ENCODE data around the gene COLEC12. TPM values are rescaled to one million over a fixed set of nuclear protein-coding genes. Genes with fewer than 3 reads are reported as not detected.

The COLEC12 gene
- total and polyA plus RNA-seq, 10 of the 15 experiments (the other 5 are each of a cell fraction or from before 2014, with no cell fraction given) = 0.04 to 0.05 TPM; not detected in 8

GRCh38 chr18:490024-490366 lies 10.5 kb downstream of the COLEC12 start (continued):
- TF ChIP-seq, protein P1, sequence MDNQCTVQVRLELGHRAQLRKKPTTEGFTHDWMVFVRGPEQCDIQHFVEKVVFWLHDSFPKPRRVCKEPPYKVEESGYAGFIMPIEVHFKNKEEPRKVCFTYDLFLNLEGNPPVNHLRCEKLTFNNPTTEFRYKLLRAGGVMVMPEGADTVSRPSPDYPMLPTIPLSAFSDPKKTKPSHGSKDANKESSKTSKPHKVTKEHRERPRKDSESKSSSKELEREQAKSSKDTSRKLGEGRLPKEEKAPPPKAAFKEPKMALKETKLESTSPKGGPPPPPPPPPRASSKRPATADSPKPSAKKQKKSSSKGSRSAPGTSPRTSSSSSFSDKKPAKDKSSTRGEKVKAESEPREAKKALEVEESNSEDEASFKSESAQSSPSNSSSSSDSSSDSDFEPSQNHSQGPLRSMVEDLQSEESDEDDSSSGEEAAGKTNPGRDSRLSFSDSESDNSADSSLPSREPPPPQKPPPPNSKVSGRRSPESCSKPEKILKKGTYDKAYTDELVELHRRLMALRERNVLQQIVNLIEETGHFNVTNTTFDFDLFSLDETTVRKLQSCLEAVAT (IDR thresholded peaks at IDR 0.05) = no peak
- TF ChIP-seq ZNF207 (IDR thresholded peaks at IDR 0.05; ENCODE audit: borderline replicate concordance) = no peak
- no peak for TF ChIP-seq MEF2A (IDR thresholded peaks at IDR 0.05; ENCODE audit: insufficient read depth, low read depth, low read length)
- no peak for TF ChIP-seq NR2C1 (IDR thresholded peaks at IDR 0.05)
- TF ChIP-seq NFYA (IDR thresholded peaks at IDR 0.05; ENCODE audit: borderline replicate concordance, low read depth, low read length) = no peak
- no peak for TF ChIP-seq YBX1 (IDR thresholded peaks at IDR 0.05)
- no peak for TF ChIP-seq POLR2AphosphoS2 (IDR thresholded peaks at IDR 0.05; ENCODE audit: low read depth, low read length)
- TF ChIP-seq KDM1A (IDR thresholded peaks at IDR 0.05; ENCODE audit: borderline replicate concordance) = no peak
- TF ChIP-seq RCOR1 (conservative IDR thresholded peaks at IDR 0.05; ENCODE audit: low read depth, low read length) = no peak

- Histone ChIP-seq H3K9me3 (replicated peaks; ENCODE audit: control insufficient read depth, insufficient read depth, low read length) (no peaks in the 10 kb centered on the region), H3K36me3 (ENCODE audit: control insufficient read depth in 2 of 2, insufficient read depth in 2 of 2, low read length in 1 of 2) (no peaks in the 10 kb centered on the region), H2AFZ (ENCODE audit: control insufficient read depth, low read depth, low read length) (no peak overlapping the region), H3K9ac (ENCODE audit: control insufficient read depth, insufficient read depth, low read length) (no peak overlapping the region), H3K27ac (ENCODE audit: control insufficient read depth, insufficient read depth) (no peak overlapping the region), H3K27me3 (replicated peaks in 1 of 2; ENCODE audit: control insufficient read depth in 2 of 2, insufficient read depth in 2 of 2, low read length in 1 of 2) (no peaks in the 10 kb centered on the region), H3K4me1 (ENCODE audit: control insufficient read depth, insufficient read depth, low read length) (no peaks in the 10 kb centered on the region), H3K4me2 (ENCODE audit: control insufficient read depth, insufficient read depth) (no peak overlapping the region), H4K20me1 (ENCODE audit: control insufficient read depth, insufficient read depth) (no peaks in the 10 kb centered on the region), H3K79me2 (ENCODE audit: control insufficient read depth, insufficient read depth, low read length) (no peaks in the 10 kb centered on the region), H3K4me3 (no peak overlapping the region)
- no TSS peak for BruUV-seq (replicated peaks)
- intact Hi-C loops (cut with micrococcal nuclease; ENCODE audit: unreplicated experiment) = no loop called here
- CTCF ChIA-PET = interaction anchor here (1.0 kb wide), 1 partner anchor 126 kb away, joined by 3 read pairs; no protein-coding TSS in a partner anchor
- ATAC-seq (no peak), DNase-seq (ENCODE audit: low read depth, low spot score) (no peak), FAIRE-seq (no peak)
- in situ Hi-C loops (cut with MboI) = no loop called here
- SMC1A ChIA-PET (ENCODE audit: uncharacterized antibody, unreplicated experiment) = no interaction called here
- RAD21 ChIA-PET (ENCODE audit: unreplicated experiment) = no interaction called here
- POLR2A ChIA-PET = interaction anchor here (0.7 kb wide), 1 partner anchor 8 kb away, joined by 3 read pairs; no protein-coding TSS in a partner anchor
- 44% methylated on average over 8 of the region's 8 CpGs for WGBS (ENCODE audit: insufficient coverage, insufficient replicate concordance, low lambda C conversion rate, missing lambda C conversion rate)
- TF ChIP-seq FOXK2 (IDR thresholded peaks at IDR 0.05) (no peak), SUPT20H (IDR thresholded peaks at IDR 0.05; ENCODE audit: borderline replicate concordance, control insufficient read depth, low read depth, low read length) (no peak), ZSCAN29 (IDR thresholded peaks at IDR 0.05) (no peak), GABPA (IDR thresholded peaks at IDR 0.05; ENCODE audit: low read depth) (no peak), PAX8 (IDR thresholded peaks at IDR 0.05) (no peak), CEBPB (IDR thresholded peaks at IDR 0.05; ENCODE audit: borderline replicate concordance in 1 of 2, low read depth in 2 of 2, low read length in 2 of 2) (no peak), SPI1 (IDR thresholded peaks at IDR 0.05; ENCODE audit: borderline replicate concordance, insufficient read depth, low read depth, low read length) (no peak), EED (IDR thresholded peaks at IDR 0.05; ENCODE audit: low read depth) (no peak), CREM (IDR thresholded peaks at IDR 0.05; ENCODE audit: low read depth) (no peak), KDM1A (IDR thresholded peaks at IDR 0.05; ENCODE audit: borderline replicate concordance) (no peak), ZBTB40 (IDR thresholded peaks at IDR 0.05; ENCODE audit: borderline replicate concordance) (no peak)
These were observed 11.1 kb downstream of the COLEC12 start for GRCh38 chr18:489244-490023.

All from GM12878 (cell line).